Upper lobe of right lung (tissue), 1 donor: ENCODE data around the gene CIZ1. TPM values are rescaled to one million over a fixed set of nuclear protein-coding genes. Genes with fewer than 3 reads are reported as not detected.

ENCODE experiments used
- ATAC-seq: fragments of 200-7000 bp; cut with Tn5 transposase; one replicate; pipeline ENCODE4 v1.9.1; 2020; ENCODE audit warnings: mild to moderate bottlenecking, moderate library complexity
- DNase-seq: peaks from one replicate; pipeline ENCODE4 v3.0.0-alpha.2; 2020
- H3K27ac ChIP-seq: fragments of 200-600 bp; one replicate; pipeline ENCODE4 v1.8.0; 2022
- H3K27me3 ChIP-seq: fragments of 200-600 bp; one replicate; pipeline ENCODE4 v1.8.0; 2022; ENCODE audit warnings: mild to moderate bottlenecking
- H3K36me3 ChIP-seq: fragments of 200-600 bp; one replicate; pipeline ENCODE4 v1.8.0; 2022
- H3K4me1 ChIP-seq: fragments of 200-600 bp; one replicate; pipeline ENCODE4 v1.8.0; 2022
- H3K4me3 ChIP-seq: fragments of 200-600 bp; one replicate; pipeline ENCODE4 v1.8.0; 2022; ENCODE audit warnings: mild to moderate bottlenecking
- H3K9me3 ChIP-seq: fragments of 200-600 bp; one replicate; pipeline ENCODE4 v1.8.0; 2022
- intact Hi-C: fragments of 100-400 bp; cut with DNase I; formaldehyde crosslinking; loops from one replicate; pipeline ENCODE4 v1.11.0; 2022
- total RNA-seq: library from RNA; stranded (reverse); fragmentation: NEBNext Ultra II Directional; extraction: Animal tissue kit (Norgen Biotek cat#: 25700); gene quantifications from one replicate; pipeline ENCODE4 v1.2.1, GENCODE V29; 2021
- TF ChIP-seq, protein P1 (sequence below): fragments of 200-600 bp; IDR thresholded peaks from one replicate; pipeline ENCODE4 v1.8.0; 2022; ENCODE audit warnings: antibody characterized with exemption
- donor health status: DM: no; HTN: yes; CAD: no; lungs with severe emphysema.

The CIZ1 gene
- total RNA-seq, 1 donor from 2014 or later = 107 TPM

GRCh38 chr9:128151309-128152132 is 39.9 kb downstream of the CIZ1 start:
- TF ChIP-seq, protein P1, sequence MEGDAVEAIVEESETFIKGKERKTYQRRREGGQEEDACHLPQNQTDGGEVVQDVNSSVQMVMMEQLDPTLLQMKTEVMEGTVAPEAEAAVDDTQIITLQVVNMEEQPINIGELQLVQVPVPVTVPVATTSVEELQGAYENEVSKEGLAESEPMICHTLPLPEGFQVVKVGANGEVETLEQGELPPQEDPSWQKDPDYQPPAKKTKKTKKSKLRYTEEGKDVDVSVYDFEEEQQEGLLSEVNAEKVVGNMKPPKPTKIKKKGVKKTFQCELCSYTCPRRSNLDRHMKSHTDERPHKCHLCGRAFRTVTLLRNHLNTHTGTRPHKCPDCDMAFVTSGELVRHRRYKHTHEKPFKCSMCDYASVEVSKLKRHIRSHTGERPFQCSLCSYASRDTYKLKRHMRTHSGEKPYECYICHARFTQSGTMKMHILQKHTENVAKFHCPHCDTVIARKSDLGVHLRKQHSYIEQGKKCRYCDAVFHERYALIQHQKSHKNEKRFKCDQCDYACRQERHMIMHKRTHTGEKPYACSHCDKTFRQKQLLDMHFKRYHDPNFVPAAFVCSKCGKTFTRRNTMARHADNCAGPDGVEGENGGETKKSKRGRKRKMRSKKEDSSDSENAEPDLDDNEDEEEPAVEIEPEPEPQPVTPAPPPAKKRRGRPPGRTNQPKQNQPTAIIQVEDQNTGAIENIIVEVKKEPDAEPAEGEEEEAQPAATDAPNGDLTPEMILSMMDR = no peak
- Histone ChIP-seq H3K27ac (no peak overlapping the region), H3K36me3 (no peaks in the 10 kb centered on the region), H3K9me3 (no peaks in the 10 kb centered on the region), H3K27me3 (no peaks in the 10 kb centered on the region), H3K4me1 (peaks cover 9% of the 10 kb centered on the region), H3K4me3 (no peak overlapping the region)
- ATAC-seq = no peak
- DNase-seq = no peak
- intact Hi-C loops = no loop called here

DNA sequence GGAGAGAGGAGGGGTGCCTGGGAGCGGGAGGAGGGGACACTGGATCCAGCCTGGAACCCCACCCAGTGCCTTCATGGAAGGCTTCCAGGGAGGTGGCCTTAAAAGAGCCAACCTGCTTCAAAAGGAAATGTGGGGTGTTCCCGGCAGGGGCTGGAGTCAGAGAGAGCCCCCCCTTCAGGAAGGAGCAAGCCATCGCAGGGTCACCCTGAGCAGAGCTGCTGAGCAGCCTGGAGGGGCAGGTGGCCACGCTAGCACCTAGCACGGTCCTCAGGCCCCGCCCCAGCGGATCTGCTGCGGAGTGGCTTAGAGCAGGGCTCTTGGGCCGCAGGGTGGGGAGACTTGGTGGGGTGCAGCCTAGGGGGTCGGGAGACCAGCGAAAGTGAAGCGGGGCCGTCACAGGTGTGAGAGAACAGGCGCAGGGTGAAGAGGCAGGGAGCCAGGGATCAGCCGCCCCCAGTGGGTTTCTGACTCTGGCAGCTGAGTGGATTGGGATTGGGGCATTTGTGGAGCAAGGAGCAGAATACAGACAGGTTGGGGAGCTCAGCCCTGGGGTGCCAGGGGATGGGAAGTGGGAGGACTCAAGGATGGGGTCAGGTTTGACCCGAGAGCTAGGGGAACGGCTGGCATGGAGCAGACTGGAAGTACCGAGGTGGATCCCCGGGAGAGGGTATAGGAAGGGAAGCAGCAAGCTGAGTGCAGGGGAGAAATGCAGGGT is 40.6 kb downstream of the CIZ1 start:
- H3K4me3 ChIP-seq = no peak overlapping the region
- H3K4me1 ChIP-seq = peaks cover 9% of the 10 kb centered on the region
- no peak overlapping the region for H3K27ac ChIP-seq
- no peak for DNase-seq
- no peaks in the 10 kb centered on the region for H3K36me3 ChIP-seq
- intact Hi-C loops = no loop called here
- H3K9me3 ChIP-seq = no peaks in the 10 kb centered on the region
- peak; percentile 11 for ATAC-seq
- TF ChIP-seq, protein P1 = peak; percentile 20
- H3K27me3 ChIP-seq = no peaks in the 10 kb centered on the region

DNA sequence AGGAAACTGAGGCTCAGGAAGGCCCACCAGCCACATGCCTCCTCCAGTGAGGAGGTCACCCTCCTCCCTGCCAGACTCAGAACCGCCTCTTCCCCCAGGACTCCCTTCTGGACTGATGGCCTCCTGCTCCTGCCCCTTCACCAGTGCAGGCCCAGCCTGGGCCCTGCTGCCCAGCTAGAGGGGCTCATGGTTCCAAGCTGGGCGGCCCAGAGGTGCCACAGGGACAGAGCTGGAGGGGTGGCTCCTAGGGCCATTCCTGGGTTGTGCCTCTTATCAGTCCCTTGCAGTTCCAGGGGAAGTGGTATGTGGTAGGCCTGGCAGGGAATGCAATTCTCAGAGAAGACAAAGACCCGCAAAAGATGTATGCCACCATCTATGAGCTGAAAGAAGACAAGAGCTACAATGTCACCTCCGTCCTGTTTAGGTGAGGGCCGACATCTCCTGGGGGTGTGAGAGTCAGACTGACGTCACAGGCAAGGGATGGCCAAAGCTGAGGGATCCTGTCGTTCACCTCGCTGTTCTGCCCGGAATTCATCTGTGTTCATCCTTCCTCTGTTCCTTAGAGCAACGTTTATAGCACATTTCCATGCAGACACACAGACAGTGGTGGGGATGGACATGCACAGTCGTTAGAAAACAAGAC is 41.3 kb downstream of the CIZ1 start:
- DNase-seq = no peak
- TF ChIP-seq, protein P1 = no peak
- no peak for ATAC-seq
- Histone ChIP-seq H3K4me3 (no peak overlapping the region), H3K36me3 (no peaks in the 10 kb centered on the region), H3K27me3 (no peaks in the 10 kb centered on the region), H3K27ac (no peak overlapping the region), H3K4me1 (peaks cover 9% of the 10 kb centered on the region), H3K9me3 (no peaks in the 10 kb centered on the region)
- intact Hi-C loops = no loop called here

DNA sequence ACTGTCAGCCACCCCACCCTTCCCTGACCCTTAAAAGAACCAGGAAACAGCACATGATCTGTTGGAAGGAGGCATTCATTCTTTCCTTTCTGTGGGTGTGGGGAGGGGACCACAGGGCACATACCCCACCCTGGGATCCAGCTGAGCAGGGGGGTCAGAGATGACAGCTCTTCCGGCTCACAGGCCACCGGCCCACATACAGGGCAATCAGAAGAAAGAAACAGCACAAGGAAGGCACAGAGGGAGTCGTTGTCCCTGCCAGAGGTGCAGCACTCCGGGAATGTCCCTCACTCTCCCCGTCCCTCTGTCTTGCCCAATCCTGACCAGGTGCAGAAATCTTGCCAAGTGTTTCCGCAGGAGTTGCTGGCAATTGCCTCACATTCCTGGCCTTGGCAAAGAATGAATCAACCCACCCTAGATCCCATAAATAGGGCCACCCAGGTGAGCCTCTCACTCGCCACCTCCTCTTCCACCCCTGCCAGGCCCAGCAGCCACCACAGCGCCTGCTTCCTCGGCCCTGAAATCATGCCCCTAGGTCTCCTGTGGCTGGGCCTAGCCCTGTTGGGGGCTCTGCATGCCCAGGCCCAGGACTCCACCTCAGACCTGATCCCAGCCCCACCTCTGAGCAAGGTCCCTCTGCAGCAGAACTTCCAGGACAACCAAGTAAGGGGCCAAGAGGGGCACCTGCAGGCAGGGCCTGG is 42.2 kb downstream of the CIZ1 start, which contains the start of gene LCN2:
Gene LCN2, plus strand, starts transcription at position 453 of the 701 bp plus-strand sequence. Its CDS starts 73 bp downstream, at position 526.
- Histone ChIP-seq H3K36me3 (no peaks in the 10 kb centered on the region), H3K4me3 (no peak within 1 kb of the TSS), H3K4me1 (peaks cover 9% of the 10 kb centered on the region), H3K27me3 (no peaks in the 10 kb centered on the region), H3K27ac (peak within 1 kb of the TSS; percentile 63), H3K9me3 (no peaks in the 10 kb centered on the region)
- TF ChIP-seq, protein P1 = no peak
- intact Hi-C loops = no loop called here
- DNase-seq = peak; percentile 77
- peak; percentile 78 for ATAC-seq

DNA sequence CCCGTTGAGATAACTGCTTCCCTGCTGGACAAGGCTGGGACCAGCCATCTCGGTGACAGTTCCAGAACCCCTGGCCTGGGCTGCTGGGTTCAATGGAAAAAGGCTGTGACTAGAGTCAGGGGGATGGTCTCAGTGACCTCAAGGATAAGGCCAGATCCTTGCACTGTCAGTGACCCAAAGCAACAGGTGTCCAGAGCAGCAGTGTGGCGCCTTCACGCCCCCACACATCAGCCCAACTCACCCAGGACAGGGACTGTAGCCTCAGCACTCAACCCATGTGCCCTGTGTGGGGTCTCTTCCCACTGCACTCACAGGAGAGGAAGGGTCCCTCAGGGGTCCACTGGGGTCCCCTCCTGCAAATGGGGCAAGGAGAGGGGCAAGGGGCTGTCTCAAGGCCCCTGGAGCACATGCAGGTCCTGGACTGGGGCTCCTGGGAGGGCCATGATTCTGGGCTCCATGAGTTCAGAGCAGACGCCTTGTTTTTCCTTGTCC is 42.8 kb downstream of the CIZ1 start:
- DNase-seq (no peak), ATAC-seq (no peak)
- Histone ChIP-seq H3K4me1 (peaks cover 9% of the 10 kb centered on the region), H3K27ac (peak overlapping the region; percentile 63), H3K9me3 (no peaks in the 10 kb centered on the region), H3K36me3 (no peaks in the 10 kb centered on the region), H3K4me3 (no peak overlapping the region), H3K27me3 (no peaks in the 10 kb centered on the region)
- TF ChIP-seq, protein P1 = no peak
- intact Hi-C loops = no loop called here
